Stomach (tissue), 4 donors: ENCODE results near the gene ZNF444.

Source experiments
- EP300 ChIP-seq: sonication (generic); formaldehyde crosslinking; IDR thresholded peaks from one replicate; pipeline ENCODE4 v1.6.1; 2017; ENCODE audit warnings: antibody characterized with exemption
- POLR2A ChIP-seq, 4 donors: fragments of 450-650 bp; IDR thresholded peaks; one replicate each; pipeline ENCODE4 v1.6.1; 2016; ENCODE audit warnings: antibody characterized with exemption in 4 of 4, control low read depth in 2 of 4, mild to moderate bottlenecking in 1 of 4, moderate library complexity in 1 of 4
- POLR2AphosphoS5 ChIP-seq, 3 donors: sonication (generic); formaldehyde crosslinking; IDR thresholded peaks; one replicate each; pipeline ENCODE4 v1.6.1; 2016; ENCODE audit warnings: antibody characterized with exemption in 3 of 3
- TF ChIP-seq, protein P1 (sequence below), 7 experiments: fragments of 450-650 bp in 4 of 7; fragments of 200-600 bp in 3 of 7; sonication (generic) in 3 of 7; IDR thresholded peaks; one replicate each; pipeline ENCODE4 v1.5.1; 2016 to 2019; ENCODE audit warnings: antibody characterized with exemption in 7 of 7, control low read depth in 2 of 7, mild to moderate bottlenecking in 1 of 7

DNA sequence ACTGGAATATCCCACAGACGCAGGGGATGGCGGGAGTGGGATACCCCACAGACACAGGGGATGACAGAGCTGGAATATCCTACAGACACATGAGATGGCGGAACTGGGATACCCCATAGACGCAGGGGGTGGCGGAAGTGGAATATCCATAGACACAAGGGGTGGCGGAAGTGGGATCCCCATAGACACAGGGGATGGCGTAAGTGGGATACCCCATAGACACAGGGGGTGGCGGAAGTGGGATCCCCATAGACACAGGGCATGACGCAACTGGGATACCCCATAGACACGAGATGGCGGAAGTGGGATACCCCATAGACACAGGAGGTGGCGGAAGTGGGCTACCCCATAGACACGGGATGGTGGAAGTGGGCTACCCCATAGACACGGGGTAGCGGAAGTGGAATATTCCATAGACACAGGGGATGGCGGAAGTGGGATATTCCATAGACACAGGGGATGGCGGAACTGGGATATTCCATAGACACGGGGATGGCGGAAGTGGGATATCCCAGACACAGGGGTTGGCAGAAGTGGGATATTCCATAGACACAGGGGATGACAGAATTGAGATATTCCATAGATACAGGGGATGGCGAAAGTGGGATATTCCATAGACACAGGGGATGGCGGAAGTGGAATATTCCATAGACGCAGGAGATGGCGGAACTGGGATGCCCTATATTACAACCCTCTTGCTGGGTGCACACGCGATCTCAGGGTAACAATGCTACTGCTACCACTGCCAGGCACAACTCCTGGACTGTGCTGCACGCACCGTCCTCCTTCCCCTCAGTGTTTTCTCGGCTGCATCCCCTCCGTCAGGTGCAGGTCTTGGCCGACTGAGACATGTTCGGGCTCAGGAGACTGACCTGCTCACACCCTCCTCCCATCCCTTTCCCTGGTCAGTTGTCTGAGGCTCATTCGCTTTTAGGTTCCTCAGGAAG is 48.1 kb upstream of the ZNF444 start:
- TF ChIP-seq, protein P1, sequence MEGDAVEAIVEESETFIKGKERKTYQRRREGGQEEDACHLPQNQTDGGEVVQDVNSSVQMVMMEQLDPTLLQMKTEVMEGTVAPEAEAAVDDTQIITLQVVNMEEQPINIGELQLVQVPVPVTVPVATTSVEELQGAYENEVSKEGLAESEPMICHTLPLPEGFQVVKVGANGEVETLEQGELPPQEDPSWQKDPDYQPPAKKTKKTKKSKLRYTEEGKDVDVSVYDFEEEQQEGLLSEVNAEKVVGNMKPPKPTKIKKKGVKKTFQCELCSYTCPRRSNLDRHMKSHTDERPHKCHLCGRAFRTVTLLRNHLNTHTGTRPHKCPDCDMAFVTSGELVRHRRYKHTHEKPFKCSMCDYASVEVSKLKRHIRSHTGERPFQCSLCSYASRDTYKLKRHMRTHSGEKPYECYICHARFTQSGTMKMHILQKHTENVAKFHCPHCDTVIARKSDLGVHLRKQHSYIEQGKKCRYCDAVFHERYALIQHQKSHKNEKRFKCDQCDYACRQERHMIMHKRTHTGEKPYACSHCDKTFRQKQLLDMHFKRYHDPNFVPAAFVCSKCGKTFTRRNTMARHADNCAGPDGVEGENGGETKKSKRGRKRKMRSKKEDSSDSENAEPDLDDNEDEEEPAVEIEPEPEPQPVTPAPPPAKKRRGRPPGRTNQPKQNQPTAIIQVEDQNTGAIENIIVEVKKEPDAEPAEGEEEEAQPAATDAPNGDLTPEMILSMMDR (IDR thresholded peaks at IDR 0.05), result no peak
- TF ChIP-seq POLR2A (IDR thresholded peaks at IDR 0.05) (no peak), EP300 (no peak), POLR2AphosphoS5 (IDR thresholded peaks at IDR 0.05) (no peak)
